WTC11 (cell line): ENCODE measurements around the gene HDHD5. TPM values are rescaled to one million over a fixed set of nuclear protein-coding genes. Genes with fewer than 3 reads are reported as not detected.

Experiments
- ATAC-seq: fragments of 200-7000 bp; cut with Tn5 transposase; 2 replicates; pipeline ENCODE4 v1.10.0; 2021; ENCODE audit warnings: mild to moderate bottlenecking, moderate library complexity
- CTCF ChIA-PET: fragments of 300-600 bp; sonication (Branson Sonifier 250); formaldehyde crosslinking; loops from one replicate; lab custom pipeline; 2021; ENCODE audit warnings: antibody characterized with exemption; lab: Charles Lee
- POLR2A ChIA-PET: fragments of 350-600 bp; sonication (Branson Sonifier 250); formaldehyde crosslinking; loops from one replicate; lab custom pipeline; 2021; ENCODE audit warnings: antibody characterized with exemption; lab: Charles Lee
- DNase-seq: peaks from one replicate; pipeline ENCODE4 v3.0.0; 2021; ENCODE audit warnings: low spot score
- H3K27ac Mint-ChIP-seq: 2 replicates; pipeline ENCODE4 v1.8.0; 2021; ENCODE audit warnings: mixed read lengths
- H3K27me3 Mint-ChIP-seq: 2 replicates; pipeline ENCODE4 v1.8.0; 2021; ENCODE audit warnings: low read depth, mild to moderate bottlenecking, moderate library complexity, mixed read lengths
- H3K36me3 Mint-ChIP-seq: 2 replicates; pipeline ENCODE4 v1.8.0; 2021; ENCODE audit warnings: mixed read lengths
- H3K4me1 Mint-ChIP-seq: 2 replicates; pipeline ENCODE4 v1.8.0; 2022; ENCODE audit warnings: mixed read lengths
- H3K4me3 Mint-ChIP-seq: 2 replicates; pipeline ENCODE4 v1.8.0; 2021; ENCODE audit warnings: mild to moderate bottlenecking, moderate library complexity, mixed read lengths
- H3K9me3 Mint-ChIP-seq: 2 replicates; pipeline ENCODE4 v1.8.0; 2021; ENCODE audit warnings: mixed read lengths
- ARID4B ChIP-seq: sonication (generic); formaldehyde crosslinking; IDR thresholded peaks from 2 replicates; pipeline ENCODE4 v1.8.0; 2023; ENCODE audit warnings: missing genetic modification reagents, mild to moderate bottlenecking, borderline replicate concordance
- CREB1 ChIP-seq: sonication (generic); formaldehyde crosslinking; IDR thresholded peaks from 2 replicates; pipeline ENCODE4 v1.8.0; 2023; ENCODE audit warnings: mild to moderate bottlenecking, missing genetic modification reagents
- NFYB ChIP-seq: sonication (generic); formaldehyde crosslinking; conservative IDR thresholded peaks from 2 replicates; pipeline ENCODE4 v1.8.0; 2022; ENCODE audit warnings: low read depth, missing genetic modification reagents
- OVOL2 ChIP-seq: fragments of 250-450 bp; sonication (Bioruptor Pico); IDR thresholded peaks from 2 replicates; pipeline ENCODE4 v1.9.0; 2021; ENCODE audit warnings: mild to moderate bottlenecking, borderline replicate concordance
- ZNF219 ChIP-seq: sonication (generic); formaldehyde crosslinking; IDR thresholded peaks from 2 replicates; pipeline ENCODE4 v1.8.0; 2023; ENCODE audit warnings: missing genetic modification reagents, mild to moderate bottlenecking, borderline replicate concordance
- total RNA-seq: library from RNA; stranded (reverse); gene quantifications from 3 replicates; pipeline ENCODE4 v1.2.3, GENCODE V29; 2021
- TF ChIP-seq, protein P1 (sequence below): sonication (generic); formaldehyde crosslinking; IDR thresholded peaks from 2 replicates; pipeline ENCODE4 v1.8.1; 2022; ENCODE audit warnings: low read depth, missing genetic modification reagents, borderline replicate concordance
- TF ChIP-seq, protein P2 (sequence below): sonication (generic); formaldehyde crosslinking; IDR thresholded peaks from 2 replicates; pipeline ENCODE4 v1.8.1; 2022; ENCODE audit warnings: missing genetic modification reagents, borderline replicate concordance
- TF ChIP-seq, protein P3 (sequence below): sonication (generic); formaldehyde crosslinking; IDR thresholded peaks from 2 replicates; pipeline ENCODE4 v1.8.1; 2023; ENCODE audit warnings: mild to moderate bottlenecking, missing genetic modification reagents, borderline replicate concordance
- TF ChIP-seq, protein P4 (sequence below): sonication (generic); formaldehyde crosslinking; IDR thresholded peaks from 2 replicates; pipeline ENCODE4 v1.8.1; 2022; ENCODE audit warnings: mild to moderate bottlenecking, missing genetic modification reagents, moderate library complexity, borderline replicate concordance
- TF ChIP-seq, protein P5 (sequence below): sonication (generic); formaldehyde crosslinking; IDR thresholded peaks from 2 replicates; pipeline ENCODE4 v1.8.1; 2023; ENCODE audit warnings: mild to moderate bottlenecking, missing genetic modification reagents
- TF ChIP-seq, protein P6 (sequence below): sonication (generic); formaldehyde crosslinking; IDR thresholded peaks from 2 replicates; pipeline ENCODE4 v1.8.0; 2023; ENCODE audit warnings: missing genetic modification reagents

HDHD5 gene
- total RNA-seq, 1 experiment from 2014 or later = 84.0 TPM

DNA sequence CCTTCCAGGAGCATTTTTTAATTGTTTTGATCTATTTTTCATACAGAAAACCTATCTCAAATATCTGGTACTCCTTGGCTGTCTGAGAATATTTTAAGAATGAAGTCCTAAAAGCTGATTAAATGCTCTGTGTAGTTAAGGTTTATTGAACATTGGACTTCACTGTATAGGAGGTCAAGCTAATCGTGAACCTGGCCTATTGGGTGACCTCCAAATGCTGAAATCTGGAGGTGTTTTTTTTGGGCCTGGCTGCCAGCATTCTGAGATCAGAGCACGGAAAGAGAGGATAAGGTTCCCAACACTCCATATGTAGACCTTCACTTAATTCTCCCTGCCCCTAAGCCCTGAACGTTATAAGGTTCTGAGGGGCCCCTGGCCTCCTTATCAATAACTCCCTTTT, 66.0 kb downstream of the HDHD5 start:
- ChIA-PET CTCF (interaction anchor here (0.6 to 1.6 kb wide), 2 partner anchors 35 to 649 kb away, joined by 3 to 6 read pairs; no protein-coding TSS in a partner anchor), POLR2A (no interaction called here)
- Mint-ChIP-seq H3K9me3 (no peaks in the 10 kb centered on the region), H3K4me3 (no peak overlapping the region), H3K4me1 (peaks cover 17% of the 10 kb centered on the region), H3K27me3 (no peaks in the 10 kb centered on the region), H3K36me3 (no peaks in the 10 kb centered on the region; the same call in 1 of the 2 replicates), H3K27ac (no peak overlapping the region)
- TF ChIP-seq, protein P1, sequence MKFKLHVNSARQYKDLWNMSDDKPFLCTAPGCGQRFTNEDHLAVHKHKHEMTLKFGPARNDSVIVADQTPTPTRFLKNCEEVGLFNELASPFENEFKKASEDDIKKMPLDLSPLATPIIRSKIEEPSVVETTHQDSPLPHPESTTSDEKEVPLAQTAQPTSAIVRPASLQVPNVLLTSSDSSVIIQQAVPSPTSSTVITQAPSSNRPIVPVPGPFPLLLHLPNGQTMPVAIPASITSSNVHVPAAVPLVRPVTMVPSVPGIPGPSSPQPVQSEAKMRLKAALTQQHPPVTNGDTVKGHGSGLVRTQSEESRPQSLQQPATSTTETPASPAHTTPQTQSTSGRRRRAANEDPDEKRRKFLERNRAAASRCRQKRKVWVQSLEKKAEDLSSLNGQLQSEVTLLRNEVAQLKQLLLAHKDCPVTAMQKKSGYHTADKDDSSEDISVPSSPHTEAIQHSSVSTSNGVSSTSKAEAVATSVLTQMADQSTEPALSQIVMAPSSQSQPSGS (CRISPR knock-in tag) = no peak
- TF ChIP-seq, protein P2, sequence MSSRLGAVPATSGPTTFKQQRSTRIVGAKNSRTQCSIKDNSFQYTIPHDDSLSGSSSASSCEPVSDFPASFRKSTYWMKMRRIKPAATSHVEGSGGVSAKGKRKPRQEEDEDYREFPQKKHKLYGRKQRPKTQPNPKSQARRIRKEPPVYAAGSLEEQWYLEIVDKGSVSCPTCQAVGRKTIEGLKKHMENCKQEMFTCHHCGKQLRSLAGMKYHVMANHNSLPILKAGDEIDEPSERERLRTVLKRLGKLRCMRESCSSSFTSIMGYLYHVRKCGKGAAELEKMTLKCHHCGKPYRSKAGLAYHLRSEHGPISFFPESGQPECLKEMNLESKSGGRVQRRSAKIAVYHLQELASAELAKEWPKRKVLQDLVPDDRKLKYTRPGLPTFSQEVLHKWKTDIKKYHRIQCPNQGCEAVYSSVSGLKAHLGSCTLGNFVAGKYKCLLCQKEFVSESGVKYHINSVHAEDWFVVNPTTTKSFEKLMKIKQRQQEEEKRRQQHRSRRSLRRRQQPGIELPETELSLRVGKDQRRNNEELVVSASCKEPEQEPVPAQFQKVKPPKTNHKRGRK (CRISPR knock-in tag) = no peak
- TF ChIP-seq, protein P3, sequence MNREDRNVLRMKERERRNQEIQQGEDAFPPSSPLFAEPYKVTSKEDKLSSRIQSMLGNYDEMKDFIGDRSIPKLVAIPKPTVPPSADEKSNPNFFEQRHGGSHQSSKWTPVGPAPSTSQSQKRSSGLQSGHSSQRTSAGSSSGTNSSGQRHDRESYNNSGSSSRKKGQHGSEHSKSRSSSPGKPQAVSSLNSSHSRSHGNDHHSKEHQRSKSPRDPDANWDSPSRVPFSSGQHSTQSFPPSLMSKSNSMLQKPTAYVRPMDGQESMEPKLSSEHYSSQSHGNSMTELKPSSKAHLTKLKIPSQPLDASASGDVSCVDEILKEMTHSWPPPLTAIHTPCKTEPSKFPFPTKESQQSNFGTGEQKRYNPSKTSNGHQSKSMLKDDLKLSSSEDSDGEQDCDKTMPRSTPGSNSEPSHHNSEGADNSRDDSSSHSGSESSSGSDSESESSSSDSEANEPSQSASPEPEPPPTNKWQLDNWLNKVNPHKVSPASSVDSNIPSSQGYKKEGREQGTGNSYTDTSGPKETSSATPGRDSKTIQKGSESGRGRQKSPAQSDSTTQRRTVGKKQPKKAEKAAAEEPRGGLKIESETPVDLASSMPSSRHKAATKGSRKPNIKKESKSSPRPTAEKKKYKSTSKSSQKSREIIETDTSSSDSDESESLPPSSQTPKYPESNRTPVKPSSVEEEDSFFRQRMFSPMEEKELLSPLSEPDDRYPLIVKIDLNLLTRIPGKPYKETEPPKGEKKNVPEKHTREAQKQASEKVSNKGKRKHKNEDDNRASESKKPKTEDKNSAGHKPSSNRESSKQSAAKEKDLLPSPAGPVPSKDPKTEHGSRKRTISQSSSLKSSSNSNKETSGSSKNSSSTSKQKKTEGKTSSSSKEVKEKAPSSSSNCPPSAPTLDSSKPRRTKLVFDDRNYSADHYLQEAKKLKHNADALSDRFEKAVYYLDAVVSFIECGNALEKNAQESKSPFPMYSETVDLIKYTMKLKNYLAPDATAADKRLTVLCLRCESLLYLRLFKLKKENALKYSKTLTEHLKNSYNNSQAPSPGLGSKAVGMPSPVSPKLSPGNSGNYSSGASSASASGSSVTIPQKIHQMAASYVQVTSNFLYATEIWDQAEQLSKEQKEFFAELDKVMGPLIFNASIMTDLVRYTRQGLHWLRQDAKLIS (CRISPR knock-in tag) = no peak
- TF ChIP-seq NFYB (CRISPR knock-in tag) = no peak
- no peak for TF ChIP-seq ARID4B (CRISPR knock-in tag)
- TF ChIP-seq OVOL2 = no peak
- TF ChIP-seq ZNF219 (CRISPR knock-in tag) = no peak
- TF ChIP-seq, protein P4, sequence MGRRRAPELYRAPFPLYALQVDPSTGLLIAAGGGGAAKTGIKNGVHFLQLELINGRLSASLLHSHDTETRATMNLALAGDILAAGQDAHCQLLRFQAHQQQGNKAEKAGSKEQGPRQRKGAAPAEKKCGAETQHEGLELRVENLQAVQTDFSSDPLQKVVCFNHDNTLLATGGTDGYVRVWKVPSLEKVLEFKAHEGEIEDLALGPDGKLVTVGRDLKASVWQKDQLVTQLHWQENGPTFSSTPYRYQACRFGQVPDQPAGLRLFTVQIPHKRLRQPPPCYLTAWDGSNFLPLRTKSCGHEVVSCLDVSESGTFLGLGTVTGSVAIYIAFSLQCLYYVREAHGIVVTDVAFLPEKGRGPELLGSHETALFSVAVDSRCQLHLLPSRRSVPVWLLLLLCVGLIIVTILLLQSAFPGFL (CRISPR knock-in tag) = no peak
- TF ChIP-seq, protein P5, sequence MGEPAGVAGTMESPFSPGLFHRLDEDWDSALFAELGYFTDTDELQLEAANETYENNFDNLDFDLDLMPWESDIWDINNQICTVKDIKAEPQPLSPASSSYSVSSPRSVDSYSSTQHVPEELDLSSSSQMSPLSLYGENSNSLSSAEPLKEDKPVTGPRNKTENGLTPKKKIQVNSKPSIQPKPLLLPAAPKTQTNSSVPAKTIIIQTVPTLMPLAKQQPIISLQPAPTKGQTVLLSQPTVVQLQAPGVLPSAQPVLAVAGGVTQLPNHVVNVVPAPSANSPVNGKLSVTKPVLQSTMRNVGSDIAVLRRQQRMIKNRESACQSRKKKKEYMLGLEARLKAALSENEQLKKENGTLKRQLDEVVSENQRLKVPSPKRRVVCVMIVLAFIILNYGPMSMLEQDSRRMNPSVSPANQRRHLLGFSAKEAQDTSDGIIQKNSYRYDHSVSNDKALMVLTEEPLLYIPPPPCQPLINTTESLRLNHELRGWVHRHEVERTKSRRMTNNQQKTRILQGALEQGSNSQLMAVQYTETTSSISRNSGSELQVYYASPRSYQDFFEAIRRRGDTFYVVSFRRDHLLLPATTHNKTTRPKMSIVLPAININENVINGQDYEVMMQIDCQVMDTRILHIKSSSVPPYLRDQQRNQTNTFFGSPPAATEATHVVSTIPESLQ (CRISPR knock-in tag) = no peak
- no peak for TF ChIP-seq CREB1 (CRISPR knock-in tag)
- TF ChIP-seq, protein P6, sequence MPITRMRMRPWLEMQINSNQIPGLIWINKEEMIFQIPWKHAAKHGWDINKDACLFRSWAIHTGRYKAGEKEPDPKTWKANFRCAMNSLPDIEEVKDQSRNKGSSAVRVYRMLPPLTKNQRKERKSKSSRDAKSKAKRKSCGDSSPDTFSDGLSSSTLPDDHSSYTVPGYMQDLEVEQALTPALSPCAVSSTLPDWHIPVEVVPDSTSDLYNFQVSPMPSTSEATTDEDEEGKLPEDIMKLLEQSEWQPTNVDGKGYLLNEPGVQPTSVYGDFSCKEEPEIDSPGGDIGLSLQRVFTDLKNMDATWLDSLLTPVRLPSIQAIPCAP (CRISPR knock-in tag) = no peak
- no peak for ATAC-seq
- no peak for DNase-seq
